B cell (primary cell): ENCODE data around the gene KLK15. TPM values are rescaled to one million over a fixed set of nuclear protein-coding genes. Genes with fewer than 3 reads are reported as not detected.

Source experiments
- ATAC-seq: fragments of 200-7000 bp; cut with Tn5 transposase; one replicate; pipeline ENCODE4 v1.10.0; 2021; ENCODE audit warnings: low read depth, mild to moderate bottlenecking, moderate number of reproducible peaks, moderate library complexity
- CTCF ChIA-PET: fragments of 350-600 bp; sonication (Branson Sonifier 250); formaldehyde crosslinking; loops from one replicate; lab custom pipeline; 2021; ENCODE audit warnings: antibody characterized with exemption, inconsistent platforms; lab: Charles Lee
- POLR2A ChIA-PET: fragments of 350-600 bp; sonication (Branson Sonifier 250); formaldehyde crosslinking; loops from one replicate; lab custom pipeline; 2021; ENCODE audit warnings: antibody characterized with exemption; lab: Charles Lee
- DNase-seq: peaks from one replicate; pipeline ENCODE4 v3.0.0; 2013
- H2AFZ ChIP-seq: 2 replicates; pipeline ENCODE4 v1.6.1; 2012; ENCODE audit warnings: mild to moderate bottlenecking, low read depth, low read length; ENCODE audit not compliant: insufficient read depth, poor library complexity, severe bottlenecking
- H3K27ac ChIP-seq, 2 donors: 1 replicate in 1 of 2; 2 replicates in 1 of 2; pipeline ENCODE4 v1.5.1; 2012 to 2013; ENCODE audit warnings: low read length in 2 of 2, mild to moderate bottlenecking in 2 of 2, moderate library complexity in 1 of 2
- H3K27me3 ChIP-seq, 4 experiments: fragments of 200-600 bp in 1 of 4; sonication (generic) in 1 of 4; replicated peaks in 1 of 4; 1 replicate in 2 of 4; 2 replicates in 2 of 4; pipeline versions ENCODE4 v1.6.1 to v1.7.0; 2013 to 2016; ENCODE audit warnings: low read length in 3 of 4, mild to moderate bottlenecking in 2 of 4, mixed read lengths in 1 of 4, moderate library complexity in 1 of 4; ENCODE audit not compliant: insufficient read depth in 4 of 4, control insufficient read depth in 3 of 4; ENCODE audit errors: control extremely low read depth in 1 of 4
- H3K36me3 ChIP-seq, 2 experiments: replicated peaks in 1 of 2; 1 replicate in 1 of 2; 2 replicates in 1 of 2; pipeline versions ENCODE4 v1.6.1 to v1.7.1; 2013; ENCODE audit warnings: low read length in 1 of 2; ENCODE audit not compliant: insufficient read depth in 2 of 2, control insufficient read depth in 1 of 2; ENCODE audit errors: control extremely low read depth in 1 of 2, extremely low read depth in 1 of 2
- H3K4me1 ChIP-seq, 2 donors: fragments of 200-600 bp in 1 of 2; sonication (generic) in 1 of 2; 1 replicate in 1 of 2; 2 replicates in 1 of 2; pipeline versions ENCODE4 v1.5.1 to v1.6.1; 2013 to 2017; ENCODE audit warnings: low read length in 2 of 2; ENCODE audit not compliant: control insufficient read depth in 2 of 2, insufficient read depth in 2 of 2
- H3K4me2 ChIP-seq: replicated peaks from 2 replicates; pipeline ENCODE3; 2012; ENCODE audit warnings: mild to moderate bottlenecking, low read depth, low read length; ENCODE audit not compliant: poor library complexity, severe bottlenecking
- H3K4me3 ChIP-seq, 5 experiments: fragments of 200-600 bp in 1 of 5; sonication (generic) in 1 of 5; 1 replicate in 3 of 5; 2 replicates in 2 of 5; pipeline versions ENCODE4 v1.5.1 to v1.7.0; 2011 to 2016; ENCODE audit warnings: low read length in 4 of 5, mild to moderate bottlenecking in 4 of 5, low read depth in 2 of 5, control low read depth in 1 of 5, moderate library complexity in 1 of 5; ENCODE audit not compliant: insufficient read depth in 1 of 5; ENCODE audit errors: control extremely low read depth in 1 of 5, extremely low read depth in 1 of 5
- H3K79me2 ChIP-seq: fragments of 200-600 bp; sonication (generic); one replicate; pipeline ENCODE4 v1.6.0; 2016; ENCODE audit warnings: low read length; ENCODE audit not compliant: control insufficient read depth, insufficient read depth
- H3K9ac ChIP-seq: fragments of 200-600 bp; sonication (generic); 2 replicates; pipeline ENCODE4 v1.6.1; 2017; ENCODE audit warnings: mild to moderate bottlenecking, low read length, moderate library complexity
- H3K9me3 ChIP-seq, 3 donors: one replicate each; pipeline versions ENCODE4 v1.6.1 to v1.7.1; 2013; ENCODE audit warnings: low read length in 2 of 3; ENCODE audit not compliant: control insufficient read depth in 2 of 3, insufficient read depth in 1 of 3; ENCODE audit errors: control extremely low read depth in 1 of 3
- H4K20me1 ChIP-seq: 2 replicates; pipeline ENCODE4 v1.6.0; 2012; ENCODE audit warnings: mild to moderate bottlenecking, low read length; ENCODE audit not compliant: insufficient read depth, control insufficient read depth, poor library complexity, severe bottlenecking
- H3K27ac Mint-ChIP-seq: one replicate; pipeline ENCODE4 v1.8.0; 2021; ENCODE audit warnings: mixed read lengths
- H3K27me3 Mint-ChIP-seq: one replicate; pipeline ENCODE4 v1.8.0; 2021; ENCODE audit warnings: mixed read lengths
- H3K4me1 Mint-ChIP-seq: one replicate; pipeline ENCODE4 v1.8.0; 2021; ENCODE audit warnings: mixed read lengths
- H3K4me3 Mint-ChIP-seq: one replicate; pipeline ENCODE4 v1.8.0; 2021; ENCODE audit warnings: mixed read lengths
- H3K9me3 Mint-ChIP-seq: one replicate; pipeline ENCODE4 v1.8.0; 2022; ENCODE audit warnings: mixed read lengths; ENCODE audit not compliant: insufficient read depth
- CTCF ChIP-seq: fragments of 200-600 bp; IDR thresholded peaks from one replicate; pipeline ENCODE4 v1.8.0; 2022; ENCODE audit warnings: antibody characterized with exemption, mild to moderate bottlenecking
- EZH2 ChIP-seq: IDR thresholded peaks from 2 replicates; pipeline ENCODE4 v1.6.1; 2012; ENCODE audit warnings: borderline replicate concordance, low read depth, mild to moderate bottlenecking, moderate library complexity, low read length; ENCODE audit not compliant: insufficient read depth, poor library complexity, severe bottlenecking
- WGBS: methylation state at CpG from one replicate; pipeline ENCODE4 v1.1.5; 2013; ENCODE audit warnings: missing lambda C conversion rate; ENCODE audit not compliant: insufficient coverage; 5-methylcytosine and 5-hydroxymethylcytosine counted together
- intact Hi-C: fragments of 100-400 bp; cut with micrococcal nuclease; formaldehyde crosslinking; loops from one replicate; pipeline ENCODE4 v1.10.0; 2022
- polyA plus RNA-seq: library from polyadenylated mRNA; depleted of rRNA; stranded (reverse); fragments of >200 nt; gene quantifications from 2 replicates; pipeline ENCODE4 v1.2.3, GENCODE V29; 2012
- total RNA-seq, 2 donors: library from RNA; stranded (reverse); fragments of 120-200 nt in 1 of 2; gene quantifications; 1 replicate in 1 of 2; 2 replicates in 1 of 2; pipeline versions ENCODE4 v1.2.3 to v1.2.4, GENCODE V29; 2013 to 2022

KLK15 gene
- total and polyA plus RNA-seq, 2 donors (not counting 1 experiment from before 2014, with no cell fraction given) = 0.07 TPM; not detected in 1

GRCh38 chr19:50844296-50844935, 11.0 kb upstream of the KLK15 start:
- H3K27ac Mint-ChIP-seq = no peak overlapping the region
- H3K4me3 Mint-ChIP-seq = no peak overlapping the region
- Histone ChIP-seq H3K36me3 (no peaks in the 10 kb centered on the region), H3K4me1 (no peaks in the 10 kb centered on the region), H3K9me3 (peaks cover 0 to 27% (median 10%) of the 10 kb centered on the region in 3 donors), H4K20me1 (no peaks in the 10 kb centered on the region), H3K27ac (no peak overlapping the region), H3K4me3 (no peak overlapping the region), H3K4me2 (no peak overlapping the region), H2AFZ (no peak overlapping the region), H3K9ac (no peak overlapping the region), H3K27me3 (peaks cover 0 to 7% (median 2%) of the 10 kb centered on the region in 4 experiments), H3K79me2 (no peaks in the 10 kb centered on the region)
- peaks cover 27% of the 10 kb centered on the region for H3K27me3 Mint-ChIP-seq
- 68% methylated on average over 6 of the region's 8 CpGs for WGBS
- CTCF ChIA-PET = interaction anchor here (1.8 kb wide), 1 partner anchor 78 kb away, joined by 8 read pairs; no protein-coding TSS in a partner anchor
- intact Hi-C loops = no loop called here
- DNase-seq = no peak
- no peaks in the 10 kb centered on the region for H3K4me1 Mint-ChIP-seq
- no peak for ATAC-seq
- POLR2A ChIA-PET = no interaction called here
- H3K9me3 Mint-ChIP-seq = peaks cover 10% of the 10 kb centered on the region
- TF ChIP-seq CTCF (no peak), EZH2 (no peak)

- no peak for TF ChIP-seq CTCF
- TF ChIP-seq EZH2 = no peak
- H3K27me3 Mint-ChIP-seq = peaks cover 25% of the 10 kb centered on the region
- peaks cover 0 to 7% (median 2%) of the 10 kb centered on the region in 4 experiments for H3K27me3 ChIP-seq
- no peak overlapping the region for H3K27ac ChIP-seq
- H3K36me3 ChIP-seq = no peaks in the 10 kb centered on the region
- H3K9me3 Mint-ChIP-seq = peaks cover 10% of the 10 kb centered on the region
- no peaks in the 10 kb centered on the region for H3K4me1 Mint-ChIP-seq
- ATAC-seq (no peak), DNase-seq (no peak)
- intact Hi-C loops = no loop called here
- ChIA-PET POLR2A (no interaction called here), CTCF (interaction anchor here (0.9 kb wide), 1 partner anchor 78 kb away, joined by 4 read pairs; no protein-coding TSS in a partner anchor)
- no peak overlapping the region for H3K27ac Mint-ChIP-seq
- H3K9me3 ChIP-seq = peaks cover 0 to 27% (median 10%) of the 10 kb centered on the region in 3 donors
- H3K4me3 ChIP-seq = no peak overlapping the region
- H2AFZ ChIP-seq = no peak overlapping the region
- no peak overlapping the region for H3K4me2 ChIP-seq
- H3K79me2 ChIP-seq = no peaks in the 10 kb centered on the region
- no peak overlapping the region for H3K9ac ChIP-seq
- H3K4me1 ChIP-seq = no peaks in the 10 kb centered on the region
- WGBS = 86% methylated on average over 7 of the region's 7 CpGs
- H3K4me3 Mint-ChIP-seq = no peak overlapping the region
- H4K20me1 ChIP-seq = no peaks in the 10 kb centered on the region
Observed at GRCh38 chr19:50843701-50844221, 10.4 kb upstream of the KLK15 start.
